ENCODE results near the gene VWA1. TPM values are rescaled to one million over a fixed set of nuclear protein-coding genes. Genes with fewer than 3 reads are reported as not detected.

Gene VWA1
- total and polyA plus RNA-seq, 10 of the 15 experiments (the other 5 are each of a cell fraction or from before 2014, with no cell fraction given), result 0.02 to 1.7 (median 0.32) TPM; not detected in 2

DNA sequence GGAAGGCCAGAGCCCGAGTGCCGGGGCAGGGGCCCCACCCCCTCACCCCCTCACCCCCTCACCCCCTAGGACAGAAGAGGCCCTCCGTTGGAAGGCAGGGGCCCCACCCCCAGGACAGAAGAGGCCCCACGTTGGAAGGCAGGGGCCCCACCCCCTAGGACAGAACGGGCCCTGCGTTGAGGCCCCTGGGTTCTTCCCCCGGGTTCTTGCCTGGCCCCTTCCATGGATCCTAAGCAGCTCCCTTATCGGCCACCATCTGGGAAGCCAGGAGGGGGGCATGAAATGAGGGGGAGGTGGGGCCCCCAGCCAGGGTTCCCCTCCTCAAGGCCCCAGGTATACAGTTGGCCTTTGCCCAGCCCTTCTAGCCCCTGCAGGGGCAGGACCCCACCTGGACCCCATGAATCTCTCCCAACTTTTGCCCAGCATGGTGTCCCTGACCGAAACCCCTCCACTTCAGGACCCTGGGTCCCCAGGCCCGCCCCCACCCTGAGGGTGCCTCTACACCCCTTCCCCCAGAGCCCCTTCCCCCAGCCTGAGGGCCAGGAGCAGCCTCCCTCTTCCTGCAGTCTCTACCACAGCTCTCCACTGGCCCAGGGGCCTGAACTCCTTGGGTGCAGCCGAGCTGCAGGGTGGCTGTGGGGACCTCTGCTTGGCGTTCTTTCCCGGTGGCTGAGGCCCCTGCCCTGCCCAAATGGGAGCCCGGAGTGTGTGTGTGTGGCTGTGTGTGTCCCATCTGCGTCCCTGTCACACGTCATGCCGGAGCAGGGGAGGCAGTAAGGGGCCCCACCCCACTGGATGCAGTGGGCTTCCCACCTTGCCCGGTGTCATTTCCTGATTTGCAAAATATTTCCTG lies 4.3 kb upstream of the VWA1 start:
- Histone ChIP-seq H3K27me3 (replicated peaks in 1 of 2; ENCODE audit: control insufficient read depth in 2 of 2, insufficient read depth in 2 of 2, low read length in 1 of 2) (peaks cover 0 to 13% of the 10 kb centered on the region in 2 experiments; a peak in 3 of 4 replicates), H4K20me1 (ENCODE audit: control insufficient read depth, insufficient read depth) (no peaks in the 10 kb centered on the region), H3K27ac (ENCODE audit: control insufficient read depth, insufficient read depth) (no peak overlapping the region), H3K36me3 (ENCODE audit: control insufficient read depth in 2 of 2, insufficient read depth in 2 of 2, low read length in 1 of 2) (no peaks in the 10 kb centered on the region), H3K9ac (ENCODE audit: control insufficient read depth, insufficient read depth, low read length) (no peak overlapping the region), H3K4me2 (ENCODE audit: control insufficient read depth, insufficient read depth) (no peak overlapping the region), H3K4me1 (ENCODE audit: control insufficient read depth, insufficient read depth, low read length) (peaks cover 17% of the 10 kb centered on the region), H3K4me3 (no peak overlapping the region), H2AFZ (ENCODE audit: control insufficient read depth, low read depth, low read length) (no peak overlapping the region), H3K79me2 (ENCODE audit: control insufficient read depth, insufficient read depth, low read length) (no peaks in the 10 kb centered on the region), H3K9me3 (replicated peaks; ENCODE audit: control insufficient read depth, insufficient read depth, low read length) (no peaks in the 10 kb centered on the region)
- no TSS peak for BruUV-seq (replicated peaks)
- ChIA-PET RAD21 (ENCODE audit: unreplicated experiment) (no interaction called here), CTCF (no interaction called here), POLR2A (no interaction called here), SMC1A (ENCODE audit: uncharacterized antibody, unreplicated experiment) (no interaction called here)
- intact Hi-C loops (cut with micrococcal nuclease; ENCODE audit: unreplicated experiment) (no loop called here), in situ Hi-C loops (cut with MboI) (no loop called here)
- no peak for FAIRE-seq
- no peak for ATAC-seq
- DNase-seq (ENCODE audit: low read depth, low spot score), result no peak
- TF ChIP-seq KDM1A (IDR thresholded peaks at IDR 0.05; ENCODE audit: borderline replicate concordance) (no peak), ZZZ3 (IDR thresholded peaks at IDR 0.05; ENCODE audit: control insufficient read depth, insufficient read length, low read depth) (no peak), ZBED1 (IDR thresholded peaks at IDR 0.05; ENCODE audit: borderline replicate concordance) (no peak), NRF1 (conservative IDR thresholded peaks at IDR 0.05; ENCODE audit: low read depth, low read length) (no peak), GABPA (IDR thresholded peaks at IDR 0.05; ENCODE audit: low read depth) (no peak), FOXM1 (IDR thresholded peaks at IDR 0.05; ENCODE audit: low read depth, low read length) (no peak), WRNIP1 (IDR thresholded peaks at IDR 0.05; ENCODE audit: borderline replicate concordance, low read depth, low read length) (no peak), HSF1 (IDR thresholded peaks at IDR 0.05; ENCODE audit: low read depth, low read length) (no peak)
- TF ChIP-seq, protein P1, sequence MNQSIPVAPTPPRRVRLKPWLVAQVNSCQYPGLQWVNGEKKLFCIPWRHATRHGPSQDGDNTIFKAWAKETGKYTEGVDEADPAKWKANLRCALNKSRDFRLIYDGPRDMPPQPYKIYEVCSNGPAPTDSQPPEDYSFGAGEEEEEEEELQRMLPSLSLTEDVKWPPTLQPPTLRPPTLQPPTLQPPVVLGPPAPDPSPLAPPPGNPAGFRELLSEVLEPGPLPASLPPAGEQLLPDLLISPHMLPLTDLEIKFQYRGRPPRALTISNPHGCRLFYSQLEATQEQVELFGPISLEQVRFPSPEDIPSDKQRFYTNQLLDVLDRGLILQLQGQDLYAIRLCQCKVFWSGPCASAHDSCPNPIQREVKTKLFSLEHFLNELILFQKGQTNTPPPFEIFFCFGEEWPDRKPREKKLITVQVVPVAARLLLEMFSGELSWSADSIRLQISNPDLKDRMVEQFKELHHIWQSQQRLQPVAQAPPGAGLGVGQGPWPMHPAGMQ (IDR thresholded peaks at IDR 0.05; ENCODE audit: borderline replicate concordance), result no peak
- 37% methylated on average over 16 of the region's 18 CpGs for WGBS (ENCODE audit: insufficient coverage, insufficient replicate concordance, low lambda C conversion rate, missing lambda C conversion rate)
